ENCODE data around the gene CRYM.
"Not testable (repeated sequence)": the region's sequence is repeated elsewhere in the genome, so short reads cannot be mapped to it uniquely, and the experiment has no call there.

CRYM gene

DNA sequence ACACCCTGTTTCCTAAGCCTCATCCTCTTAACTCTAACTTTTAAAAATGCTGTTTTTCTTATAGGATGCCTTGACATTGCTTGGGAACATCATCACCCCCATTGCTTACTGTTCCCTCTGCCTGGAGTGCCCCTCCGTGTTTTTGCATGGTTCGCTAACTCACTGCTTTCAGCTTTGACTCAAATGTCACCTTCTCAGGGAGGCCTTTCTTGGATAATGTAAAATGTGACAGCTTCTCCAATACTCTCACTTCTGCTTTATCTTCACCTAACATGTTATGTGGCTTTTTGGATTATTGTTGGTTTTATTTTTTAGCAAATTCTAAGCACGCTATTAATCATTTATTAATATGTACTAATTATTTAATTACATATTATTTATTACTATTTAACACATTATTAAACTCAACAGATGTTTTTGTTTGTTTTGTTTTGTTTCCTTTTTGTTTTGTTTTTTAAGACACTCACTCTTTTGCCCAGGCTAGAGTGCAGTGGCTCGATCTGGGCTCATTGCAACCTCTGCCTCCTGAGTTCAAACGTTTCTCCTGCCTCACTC is 3.8 kb downstream of the CRYM start:
- H2BK12ac ChIP-seq (ENCODE audit: low read length in 2 of 2) = no peak overlapping the region
- no peak overlapping the region for H2BK5ac ChIP-seq (ENCODE audit: low read depth, low read length, poor library complexity, severe bottlenecking)
- H4K91ac ChIP-seq (ENCODE audit: low read length) = no peak overlapping the region
- no peak overlapping the region for H3K27ac ChIP-seq (ENCODE audit: low read length, poor library complexity, severe bottlenecking)
- H2BK120ac ChIP-seq (ENCODE audit: low read depth, low read length) = no peak overlapping the region
- WGBS = 61% methylated on average over 4 of the region's 5 CpGs
- no peak overlapping the region for H2AK5ac ChIP-seq (ENCODE audit: low read length, severe bottlenecking)
- peaks cover 16 to 54% of the 10 kb centered on the region in 2 experiments for H3K27me3 ChIP-seq (ENCODE audit: control insufficient read depth in 1 of 2, insufficient read depth in 1 of 2, low read length in 2 of 2)
- H2BK15ac ChIP-seq (ENCODE audit: low read depth, poor library complexity, severe bottlenecking) = no peak overlapping the region
- no peak overlapping the region for H2AFZ ChIP-seq (ENCODE audit: low read depth, low read length)
- no peak overlapping the region for H3K4ac ChIP-seq (ENCODE audit: low read depth in 1 of 2, low read length in 2 of 2)
- H3K9me3 ChIP-seq (ENCODE audit: control insufficient read depth, low read length) = no peaks in the 10 kb centered on the region
- peaks cover 9% of the 10 kb centered on the region for H3K4me1 ChIP-seq (ENCODE audit: control insufficient read depth, insufficient read depth, low read depth, low read length)
- no peak overlapping the region for H4K8ac ChIP-seq (ENCODE audit: low read length)
- H3K36me3 ChIP-seq (ENCODE audit: control insufficient read depth in 1 of 2, insufficient read depth in 2 of 2, low read depth in 1 of 2, low read length in 2 of 2) = peaks cover 0 to 3% of the 10 kb centered on the region in 2 experiments
- no peak for DNase-seq
- no peak overlapping the region for H3K4me3 ChIP-seq (ENCODE audit: insufficient read depth in 1 of 2, low read depth in 1 of 2, low read length in 2 of 2)
- no peak overlapping the region for H3K18ac ChIP-seq (ENCODE audit: low read depth in 1 of 2, low read length in 2 of 2)
- no peak overlapping the region for H3K23ac ChIP-seq (ENCODE audit: low read length in 2 of 2)
- H3K4me2 ChIP-seq (ENCODE audit: low read length, poor library complexity, severe bottlenecking) = no peak overlapping the region
- no peaks in the 10 kb centered on the region for H3K79me1 ChIP-seq (replicated peaks; ENCODE audit: low read length, poor library complexity, severe bottlenecking)
- H3K14ac ChIP-seq (ENCODE audit: low read length in 2 of 2) = no peak overlapping the region
- H3K9ac ChIP-seq (ENCODE audit: low read length) = no peak overlapping the region

DNA sequence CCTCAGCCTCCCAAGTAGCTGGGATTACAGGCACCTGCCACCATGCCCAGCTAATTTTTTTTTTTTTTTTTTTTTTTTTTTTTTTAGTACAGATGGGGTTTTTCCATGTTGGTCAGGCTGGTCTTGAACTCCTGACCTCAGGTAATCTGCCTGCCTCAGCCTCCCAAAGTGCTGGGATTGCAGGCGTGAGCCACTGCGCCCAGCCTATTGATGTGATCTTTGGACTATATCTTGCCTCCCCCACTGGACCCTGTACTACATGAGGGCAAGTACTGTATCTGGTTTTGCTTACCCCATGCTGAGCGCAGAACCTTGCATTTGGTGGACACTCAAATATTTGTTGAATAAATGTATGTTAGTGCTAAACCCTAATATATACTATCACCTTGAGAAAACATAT is 5.3 kb downstream of the CRYM start:
- WGBS = 100% methylated on average over 2 of the region's 3 CpGs
- H3K9ac ChIP-seq (ENCODE audit: low read length); H3K4me2 ChIP-seq (ENCODE audit: low read length, poor library complexity, severe bottlenecking); H3K14ac ChIP-seq (ENCODE audit: low read length in 2 of 2); H3K18ac ChIP-seq (ENCODE audit: low read depth in 1 of 2, low read length in 2 of 2); H3K79me1 ChIP-seq (replicated peaks; ENCODE audit: low read length, poor library complexity, severe bottlenecking); H2BK15ac ChIP-seq (ENCODE audit: low read depth, poor library complexity, severe bottlenecking); H4K91ac ChIP-seq (ENCODE audit: low read length); H3K4ac ChIP-seq (ENCODE audit: low read depth in 1 of 2, low read length in 2 of 2); H3K4me1 ChIP-seq (ENCODE audit: control insufficient read depth, insufficient read depth, low read depth, low read length); H2AK5ac ChIP-seq (ENCODE audit: low read length, severe bottlenecking); H3K4me3 ChIP-seq (ENCODE audit: insufficient read depth in 1 of 2, low read depth in 1 of 2, low read length in 2 of 2); H3K27ac ChIP-seq (ENCODE audit: low read length, poor library complexity, severe bottlenecking); H3K9me3 ChIP-seq (ENCODE audit: control insufficient read depth, low read length); H2BK120ac ChIP-seq (ENCODE audit: low read depth, low read length); H2BK5ac ChIP-seq (ENCODE audit: low read depth, low read length, poor library complexity, severe bottlenecking); H3K36me3 ChIP-seq (ENCODE audit: control insufficient read depth in 1 of 2, insufficient read depth in 2 of 2, low read depth in 1 of 2, low read length in 2 of 2); H2AFZ ChIP-seq (ENCODE audit: low read depth, low read length); DNase-seq; H2BK12ac ChIP-seq (ENCODE audit: low read length in 2 of 2); H3K23ac ChIP-seq (ENCODE audit: low read length in 2 of 2); H4K8ac ChIP-seq (ENCODE audit: low read length): not testable (repeated sequence)
- H3K27me3 ChIP-seq (ENCODE audit: control insufficient read depth in 1 of 2, insufficient read depth in 1 of 2, low read length in 2 of 2) = peaks cover 16 to 45% of the 10 kb centered on the region in 2 experiments

DNA sequence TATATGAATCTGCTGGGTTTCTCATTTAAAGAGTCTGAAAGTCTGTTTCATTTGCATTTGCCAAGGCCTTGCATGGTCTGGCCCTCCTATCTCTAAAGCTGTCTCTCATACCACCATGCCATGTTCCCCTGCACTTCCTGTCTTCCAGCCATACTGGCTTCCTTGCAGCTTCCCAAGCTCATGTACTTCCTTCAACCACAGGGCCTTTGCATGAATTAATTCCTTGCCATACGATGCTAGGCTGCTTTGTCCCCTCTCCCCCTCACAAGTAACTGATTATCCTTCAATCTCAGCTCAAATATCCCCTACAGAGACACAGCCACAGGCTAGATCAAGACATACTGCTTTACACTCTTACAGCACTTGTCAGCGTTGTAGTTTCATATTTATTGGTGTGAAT is 5.8 kb downstream of the CRYM start:
- Histone ChIP-seq H3K4ac (ENCODE audit: low read depth in 1 of 2, low read length in 2 of 2) (no peak overlapping the region), H2BK12ac (ENCODE audit: low read length in 2 of 2) (no peak overlapping the region), H3K23ac (ENCODE audit: low read length in 2 of 2) (no peak overlapping the region), H2AFZ (ENCODE audit: low read depth, low read length) (no peak overlapping the region), H3K4me3 (ENCODE audit: insufficient read depth in 1 of 2, low read depth in 1 of 2, low read length in 2 of 2) (no peak overlapping the region), H3K27ac (ENCODE audit: low read length, poor library complexity, severe bottlenecking) (no peak overlapping the region), H3K36me3 (ENCODE audit: control insufficient read depth in 1 of 2, insufficient read depth in 2 of 2, low read depth in 1 of 2, low read length in 2 of 2) (peaks cover 0 to 3% of the 10 kb centered on the region in 2 experiments), H3K79me1 (replicated peaks; ENCODE audit: low read length, poor library complexity, severe bottlenecking) (no peaks in the 10 kb centered on the region), H3K27me3 (ENCODE audit: control insufficient read depth in 1 of 2, insufficient read depth in 1 of 2, low read length in 2 of 2) (peaks cover 11 to 40% of the 10 kb centered on the region in 2 experiments), H3K9me3 (ENCODE audit: control insufficient read depth, low read length) (no peaks in the 10 kb centered on the region), H2BK120ac (ENCODE audit: low read depth, low read length) (no peak overlapping the region), H3K18ac (ENCODE audit: low read depth in 1 of 2, low read length in 2 of 2) (no peak overlapping the region), H4K8ac (ENCODE audit: low read length) (no peak overlapping the region), H3K14ac (ENCODE audit: low read length in 2 of 2) (no peak overlapping the region), H3K4me2 (ENCODE audit: low read length, poor library complexity, severe bottlenecking) (no peak overlapping the region), H3K9ac (ENCODE audit: low read length) (no peak overlapping the region), H2BK5ac (ENCODE audit: low read depth, low read length, poor library complexity, severe bottlenecking) (no peak overlapping the region), H2AK5ac (ENCODE audit: low read length, severe bottlenecking) (no peak overlapping the region), H2BK15ac (ENCODE audit: low read depth, poor library complexity, severe bottlenecking) (no peak overlapping the region), H4K91ac (ENCODE audit: low read length) (no peak overlapping the region), H3K4me1 (ENCODE audit: control insufficient read depth, insufficient read depth, low read depth, low read length) (peaks cover 2% of the 10 kb centered on the region)
- 88% methylated on average over 1 of the region's 2 CpGs for WGBS
- no peak for DNase-seq

DNA sequence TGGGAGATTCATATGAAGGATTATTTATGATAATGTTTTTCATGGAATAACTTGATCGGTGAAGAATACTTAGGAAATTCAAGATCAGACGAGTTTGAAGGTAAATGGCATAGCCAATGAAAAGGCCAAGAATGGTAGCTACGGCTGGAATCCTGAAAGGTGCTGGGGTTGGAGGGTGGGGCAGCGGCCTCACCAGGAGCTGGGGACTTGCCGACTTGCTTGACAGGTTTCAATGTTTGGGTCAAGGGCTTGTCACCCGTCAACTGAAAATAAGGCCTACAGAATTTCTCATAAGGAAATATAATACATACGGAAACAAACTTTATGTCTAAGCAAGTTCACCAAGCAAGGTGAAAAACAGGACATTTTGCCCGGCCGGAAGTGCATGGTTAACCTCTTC is 9.9 kb downstream of the CRYM start:
- H2BK5ac ChIP-seq (ENCODE audit: low read depth, low read length, poor library complexity, severe bottlenecking) = no peak overlapping the region
- H3K9me3 ChIP-seq (ENCODE audit: control insufficient read depth, low read length) = no peaks in the 10 kb centered on the region
- H3K4me3 ChIP-seq (ENCODE audit: insufficient read depth in 1 of 2, low read depth in 1 of 2, low read length in 2 of 2) = no peak overlapping the region
- no peak overlapping the region for H3K4me2 ChIP-seq (ENCODE audit: low read length, poor library complexity, severe bottlenecking)
- no peak overlapping the region for H3K9ac ChIP-seq (ENCODE audit: low read length)
- DNase-seq = no peak
- peaks cover 0 to 6% of the 10 kb centered on the region in 2 experiments for H3K27me3 ChIP-seq (ENCODE audit: control insufficient read depth in 1 of 2, insufficient read depth in 1 of 2, low read length in 2 of 2)
- H3K14ac ChIP-seq (ENCODE audit: low read length in 2 of 2) = no peak overlapping the region
- peaks cover 5% of the 10 kb centered on the region for H3K4me1 ChIP-seq (ENCODE audit: control insufficient read depth, insufficient read depth, low read depth, low read length)
- H2BK12ac ChIP-seq (ENCODE audit: low read length in 2 of 2) = no peak overlapping the region
- no peak overlapping the region for H3K18ac ChIP-seq (ENCODE audit: low read depth in 1 of 2, low read length in 2 of 2)
- H2BK15ac ChIP-seq (ENCODE audit: low read depth, poor library complexity, severe bottlenecking) = no peak overlapping the region
- H3K27ac ChIP-seq (ENCODE audit: low read length, poor library complexity, severe bottlenecking) = no peak overlapping the region
- H2AFZ ChIP-seq (ENCODE audit: low read depth, low read length) = no peak overlapping the region
- no peak overlapping the region for H3K4ac ChIP-seq (ENCODE audit: low read depth in 1 of 2, low read length in 2 of 2)
- H4K8ac ChIP-seq (ENCODE audit: low read length) = no peak overlapping the region
- WGBS = 85% methylated on average over 7 of the region's 9 CpGs
- H3K79me1 ChIP-seq (replicated peaks; ENCODE audit: low read length, poor library complexity, severe bottlenecking) = no peaks in the 10 kb centered on the region
- no peak overlapping the region for H2AK5ac ChIP-seq (ENCODE audit: low read length, severe bottlenecking)
- no peak overlapping the region for H2BK120ac ChIP-seq (ENCODE audit: low read depth, low read length)
- H3K23ac ChIP-seq (ENCODE audit: low read length in 2 of 2) = no peak overlapping the region
- no peaks in the 10 kb centered on the region for H3K36me3 ChIP-seq (ENCODE audit: control insufficient read depth in 1 of 2, insufficient read depth in 2 of 2, low read depth in 1 of 2, low read length in 2 of 2)
- no peak overlapping the region for H4K91ac ChIP-seq (ENCODE audit: low read length)
